Stomach (tissue), 9 donors: ENCODE measurements around the gene MBD3L1. TPM values are rescaled to one million over a fixed set of nuclear protein-coding genes. Genes with fewer than 3 reads are reported as not detected.

Experiments
- DNase-seq, 2 donors: peaks; one replicate each; pipeline versions ENCODE4 v3.0.0 to v3.0.0-alpha.2; 2013 to 2019
- H3K27ac ChIP-seq, 5 donors: fragments of 200-600 bp in 4 of 5; sonication (generic) in 4 of 5; one replicate each; pipeline ENCODE4 v1.5.1; 2013 to 2019; ENCODE audit warnings: mild to moderate bottlenecking in 1 of 5, moderate library complexity in 1 of 5
- H3K27me3 ChIP-seq, 3 donors: fragments of 200-600 bp; sonication (generic); one replicate each; pipeline ENCODE4 v1.5.1; 2017 to 2019; ENCODE audit warnings: mixed run types in 1 of 3
- H3K36me3 ChIP-seq, 4 donors: fragments of 200-600 bp; sonication (generic); 1 replicate in 3 of 4; 2 replicates in 1 of 4; pipeline ENCODE4 v1.5.1; 2016 to 2019
- H3K4me1 ChIP-seq, 4 donors: fragments of 200-600 bp; sonication (generic); one replicate each; pipeline ENCODE4 v1.5.1; 2016 to 2019
- H3K4me3 ChIP-seq, 4 donors: fragments of 200-600 bp; sonication (generic) in 3 of 4; one replicate each; pipeline ENCODE4 v1.5.1; 2016 to 2019; ENCODE audit warnings: mild to moderate bottlenecking in 1 of 4
- H3K9me3 ChIP-seq, 4 donors: fragments of 200-600 bp; sonication (generic); one replicate each; pipeline ENCODE4 v1.5.1; 2016 to 2019
- EP300 ChIP-seq: sonication (generic); formaldehyde crosslinking; IDR thresholded peaks from one replicate; pipeline ENCODE4 v1.6.1; 2017; ENCODE audit warnings: antibody characterized with exemption
- POLR2A ChIP-seq, 4 donors: fragments of 450-650 bp; IDR thresholded peaks; one replicate each; pipeline ENCODE4 v1.6.1; 2016; ENCODE audit warnings: antibody characterized with exemption in 4 of 4, control low read depth in 2 of 4, mild to moderate bottlenecking in 1 of 4, moderate library complexity in 1 of 4
- POLR2AphosphoS5 ChIP-seq, 3 donors: sonication (generic); formaldehyde crosslinking; IDR thresholded peaks; one replicate each; pipeline ENCODE4 v1.6.1; 2016; ENCODE audit warnings: antibody characterized with exemption in 3 of 3
- WGBS, 5 donors: extraction: QIAGEN DNeasy Blood & Tissue Kit in 3 of 5; methylation state at CpG; one replicate each; pipeline versions ENCODE4 v1.1.5 to v1.1.7; 2013 to 2018; 5-methylcytosine and 5-hydroxymethylcytosine counted together
- intact Hi-C: fragments of 100-400 bp; cut with DNase I; formaldehyde crosslinking; loops from one replicate; pipeline ENCODE4 v1.15.1; 2023; ENCODE audit warnings: low total_unique reads
- polyA plus RNA-seq, 3 donors: library from polyadenylated mRNA; stranded (reverse); fragments of 200-250 nt; gene quantifications; one replicate each; pipeline ENCODE4 v1.2.3, GENCODE V29; 2013
- total RNA-seq, 5 donors: library from RNA; depleted of rRNA; stranded (reverse); fragments of >200 nt; gene quantifications; one replicate each; pipeline versions ENCODE4 v1.1.0 to v1.2.3, GENCODE V29; 2014 to 2016
- TF ChIP-seq, protein P1 (sequence below), 7 experiments: fragments of 450-650 bp in 4 of 7; fragments of 200-600 bp in 3 of 7; sonication (generic) in 3 of 7; IDR thresholded peaks; one replicate each; pipeline ENCODE4 v1.5.1; 2016 to 2019; ENCODE audit warnings: antibody characterized with exemption in 7 of 7, control low read depth in 2 of 7, mild to moderate bottlenecking in 1 of 7
- donor health status: healthy with polysubstance abuse.
- donor health status: Bipolar disorder and iron deficiency.
- donor health status: healthy.

Gene MBD3L1
- total and polyA plus RNA-seq, 8 donors = not detected

DNA sequence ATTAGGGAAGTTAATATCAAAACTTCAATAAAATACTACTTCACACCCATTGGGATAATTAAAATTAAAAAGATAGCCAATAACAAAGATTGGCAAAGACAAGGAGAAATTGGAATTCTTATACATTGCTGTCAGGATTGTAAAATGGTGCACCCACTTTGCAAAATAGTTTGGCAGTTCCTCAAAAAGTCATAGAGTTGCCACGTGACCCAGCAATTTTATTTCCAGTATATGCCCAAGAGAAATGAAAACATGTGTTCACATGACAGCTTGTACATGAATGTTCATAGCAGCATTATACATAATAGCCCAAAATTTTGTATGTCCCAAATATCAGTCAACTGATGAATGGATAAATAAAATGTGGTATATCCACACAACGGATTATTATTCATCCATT lies 3.3 kb downstream of the MBD3L1 start:
- Histone ChIP-seq H3K4me1 (peaks cover 5 to 19% (median 12%) of the 10 kb centered on the region in 4 donors), H3K9me3 (no peaks in the 10 kb centered on the region), H3K36me3 (peaks cover 0 to 2% (median under 1%) of the 10 kb centered on the region in 4 donors), H3K27ac (no peak overlapping the region), H3K27me3 (no peaks in the 10 kb centered on the region), H3K4me3 (no peak overlapping the region)
- TF ChIP-seq, protein P1, sequence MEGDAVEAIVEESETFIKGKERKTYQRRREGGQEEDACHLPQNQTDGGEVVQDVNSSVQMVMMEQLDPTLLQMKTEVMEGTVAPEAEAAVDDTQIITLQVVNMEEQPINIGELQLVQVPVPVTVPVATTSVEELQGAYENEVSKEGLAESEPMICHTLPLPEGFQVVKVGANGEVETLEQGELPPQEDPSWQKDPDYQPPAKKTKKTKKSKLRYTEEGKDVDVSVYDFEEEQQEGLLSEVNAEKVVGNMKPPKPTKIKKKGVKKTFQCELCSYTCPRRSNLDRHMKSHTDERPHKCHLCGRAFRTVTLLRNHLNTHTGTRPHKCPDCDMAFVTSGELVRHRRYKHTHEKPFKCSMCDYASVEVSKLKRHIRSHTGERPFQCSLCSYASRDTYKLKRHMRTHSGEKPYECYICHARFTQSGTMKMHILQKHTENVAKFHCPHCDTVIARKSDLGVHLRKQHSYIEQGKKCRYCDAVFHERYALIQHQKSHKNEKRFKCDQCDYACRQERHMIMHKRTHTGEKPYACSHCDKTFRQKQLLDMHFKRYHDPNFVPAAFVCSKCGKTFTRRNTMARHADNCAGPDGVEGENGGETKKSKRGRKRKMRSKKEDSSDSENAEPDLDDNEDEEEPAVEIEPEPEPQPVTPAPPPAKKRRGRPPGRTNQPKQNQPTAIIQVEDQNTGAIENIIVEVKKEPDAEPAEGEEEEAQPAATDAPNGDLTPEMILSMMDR (IDR thresholded peaks at IDR 0.05) = no peak
- TF ChIP-seq POLR2AphosphoS5 (IDR thresholded peaks at IDR 0.05) = no peak
- TF ChIP-seq EP300 = no peak
- DNase-seq = no peak
- intact Hi-C loops = no loop called here
- 59 to 79% (median 72%) methylated on average over 2 of the region's 2 CpGs for WGBS, 5 donors

- Histone ChIP-seq H3K36me3 (no peaks in the 10 kb centered on the region), H3K9me3 (no peaks in the 10 kb centered on the region), H3K27me3 (no peaks in the 10 kb centered on the region), H3K4me1 (peaks cover 5 to 15% (median 9%) of the 10 kb centered on the region in 4 donors), H3K4me3 (no peak overlapping the region), H3K27ac (no peak overlapping the region)
- intact Hi-C loops = no loop called here
- no peak for DNase-seq
- TF ChIP-seq EP300 = no peak
- TF ChIP-seq POLR2A (IDR thresholded peaks at IDR 0.05) = no peak
- no peak for TF ChIP-seq POLR2AphosphoS5 (IDR thresholded peaks at IDR 0.05)
- TF ChIP-seq, protein P1 (IDR thresholded peaks at IDR 0.05) = no peak
- 92 to 98% (median 94%) methylated on average over 3 of the region's 3 CpGs for WGBS, 5 donors
Measured at GRCh38 chr19:8835877-8836276, 3.7 kb downstream of the MBD3L1 start.

- Histone ChIP-seq H3K27me3 (peaks cover 0 to 6% (median 0%) of the 10 kb centered on the region in 3 donors), H3K36me3 (no peaks in the 10 kb centered on the region), H3K4me3 (no peak overlapping the region), H3K27ac (no peak overlapping the region), H3K4me1 (no peaks in the 10 kb centered on the region), H3K9me3 (peaks cover 0 to under 1% (median 0%) of the 10 kb centered on the region in 4 donors)
- DNase-seq = no peak
- intact Hi-C loops = no loop called here
- TF ChIP-seq EP300 = no peak
- TF ChIP-seq POLR2AphosphoS5 (IDR thresholded peaks at IDR 0.05) = no peak
- TF ChIP-seq, protein P1 (IDR thresholded peaks at IDR 0.05) = no peak
- TF ChIP-seq POLR2A (IDR thresholded peaks at IDR 0.05) = no peak
- WGBS, 5 donors = 87 to 91% (median 89%) methylated on average over 5 of the region's 5 CpGs
Measured at GRCh38 chr19:8840708-8841107, 8.5 kb downstream of the MBD3L1 start.

- H3K27me3 ChIP-seq = peaks cover 0 to 12% (median 0%) of the 10 kb centered on the region in 3 donors
- intact Hi-C loops = no loop called here
- no peaks in the 10 kb centered on the region for H3K4me1 ChIP-seq
Measured at GRCh38 chr19:8846819-8847218, 14.6 kb downstream of the MBD3L1 start.

More at GRCh38 chr19:8846819-8847218, 14.6 kb downstream of the MBD3L1 start:
- TF ChIP-seq EP300 (no peak), POLR2A (IDR thresholded peaks at IDR 0.05) (no peak), POLR2AphosphoS5 (IDR thresholded peaks at IDR 0.05) (no peak)
- TF ChIP-seq, protein P1 (IDR thresholded peaks at IDR 0.05) = no peak
- Histone ChIP-seq H3K36me3 (no peaks in the 10 kb centered on the region), H3K9me3 (peaks cover 0 to 34% (median 28%) of the 10 kb centered on the region in 4 donors), H3K27ac (no peak overlapping the region), H3K4me3 (no peak overlapping the region)
- no peak for DNase-seq
- WGBS, 5 donors = 61 to 83% (median 70%) methylated on average over 1 to 3 of the region's 3 CpGs
